Ascending aorta (tissue), 2 donors: ENCODE results near the gene TGM4. TPM values are rescaled to one million over a fixed set of nuclear protein-coding genes. Genes with fewer than 3 reads are reported as not detected.

Source experiments
- DNase-seq, 2 donors: peaks; one replicate each; pipeline ENCODE4 v3.0.0-alpha.2; 2019; ENCODE audit warnings: low spot score in 2 of 2
- H3K27ac ChIP-seq, 2 donors: fragments of 200-600 bp; sonication (generic); one replicate each; pipeline ENCODE4 v1.5.1; 2016 to 2017; ENCODE audit warnings: mild to moderate bottlenecking in 1 of 2
- H3K27me3 ChIP-seq: fragments of 200-600 bp; sonication (generic); one replicate; pipeline ENCODE4 v1.5.1; 2017
- H3K36me3 ChIP-seq, 2 donors: fragments of 200-600 bp; sonication (generic); one replicate each; pipeline ENCODE4 v1.5.1; 2016
- H3K4me1 ChIP-seq, 2 donors: fragments of 200-600 bp; sonication (generic); one replicate each; pipeline ENCODE4 v1.5.1; 2016 to 2017; ENCODE audit warnings: mild to moderate bottlenecking in 1 of 2
- H3K4me3 ChIP-seq, 2 donors: fragments of 200-600 bp; sonication (generic); one replicate each; pipeline ENCODE4 v1.5.1; 2016 to 2017; ENCODE audit warnings: mild to moderate bottlenecking in 1 of 2
- H3K9me3 ChIP-seq, 2 donors: fragments of 200-600 bp; sonication (generic); one replicate each; pipeline ENCODE4 v1.5.1; 2016
- intact Hi-C: fragments of 100-400 bp; cut with DNase I; formaldehyde crosslinking; loops from one replicate; pipeline ENCODE4 v1.15.1; 2023
- total RNA-seq: library from RNA; depleted of rRNA; stranded (reverse); fragments of >200 nt; gene quantifications from one replicate; pipeline ENCODE4 v1.1.0, GENCODE V29; 2016
- TF ChIP-seq, protein P1 (sequence below), 3 experiments: fragments of 200-600 bp in 2 of 3; fragments of 450-650 bp in 1 of 3; sonication (generic) in 2 of 3; IDR thresholded peaks; one replicate each; pipeline ENCODE4 v1.5.1; 2016 to 2019; ENCODE audit warnings: antibody characterized with exemption in 3 of 3, mild to moderate bottlenecking in 1 of 3, moderate library complexity in 1 of 3

TGM4 gene
- total RNA-seq, 1 donor from 2014 or later: not detected

DNA sequence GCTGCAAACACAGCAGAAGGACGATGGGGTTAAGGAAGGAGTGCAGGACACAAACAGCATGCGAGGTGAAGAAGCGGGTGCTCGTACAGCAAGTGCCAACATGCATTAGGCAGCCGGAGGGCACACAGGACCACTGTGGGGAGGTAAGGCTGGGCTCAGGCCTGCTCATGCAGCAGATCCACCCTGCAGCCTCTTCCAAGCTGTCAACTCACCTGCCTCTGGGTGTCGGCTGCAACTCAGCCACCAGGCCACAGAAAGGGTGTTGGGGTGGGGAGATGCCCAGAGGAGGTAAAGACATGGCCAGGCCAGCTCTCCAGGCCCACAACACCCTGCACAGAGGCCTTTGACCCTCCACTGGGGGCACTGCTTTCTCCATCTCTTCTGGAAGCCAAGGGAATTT is 44.2 kb downstream of the TGM4 start:
- Histone ChIP-seq H3K4me3 (no peak overlapping the region), H3K27me3 (no peaks in the 10 kb centered on the region), H3K9me3 (no peaks in the 10 kb centered on the region), H3K27ac (no peak overlapping the region), H3K4me1 (no peaks in the 10 kb centered on the region), H3K36me3 (peaks cover 9 to 24% of the 10 kb centered on the region in 2 donors)
- TF ChIP-seq, protein P1, sequence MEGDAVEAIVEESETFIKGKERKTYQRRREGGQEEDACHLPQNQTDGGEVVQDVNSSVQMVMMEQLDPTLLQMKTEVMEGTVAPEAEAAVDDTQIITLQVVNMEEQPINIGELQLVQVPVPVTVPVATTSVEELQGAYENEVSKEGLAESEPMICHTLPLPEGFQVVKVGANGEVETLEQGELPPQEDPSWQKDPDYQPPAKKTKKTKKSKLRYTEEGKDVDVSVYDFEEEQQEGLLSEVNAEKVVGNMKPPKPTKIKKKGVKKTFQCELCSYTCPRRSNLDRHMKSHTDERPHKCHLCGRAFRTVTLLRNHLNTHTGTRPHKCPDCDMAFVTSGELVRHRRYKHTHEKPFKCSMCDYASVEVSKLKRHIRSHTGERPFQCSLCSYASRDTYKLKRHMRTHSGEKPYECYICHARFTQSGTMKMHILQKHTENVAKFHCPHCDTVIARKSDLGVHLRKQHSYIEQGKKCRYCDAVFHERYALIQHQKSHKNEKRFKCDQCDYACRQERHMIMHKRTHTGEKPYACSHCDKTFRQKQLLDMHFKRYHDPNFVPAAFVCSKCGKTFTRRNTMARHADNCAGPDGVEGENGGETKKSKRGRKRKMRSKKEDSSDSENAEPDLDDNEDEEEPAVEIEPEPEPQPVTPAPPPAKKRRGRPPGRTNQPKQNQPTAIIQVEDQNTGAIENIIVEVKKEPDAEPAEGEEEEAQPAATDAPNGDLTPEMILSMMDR (IDR thresholded peaks at IDR 0.05): no peak
- intact Hi-C loops: no loop called here
- no peak for DNase-seq

DNA sequence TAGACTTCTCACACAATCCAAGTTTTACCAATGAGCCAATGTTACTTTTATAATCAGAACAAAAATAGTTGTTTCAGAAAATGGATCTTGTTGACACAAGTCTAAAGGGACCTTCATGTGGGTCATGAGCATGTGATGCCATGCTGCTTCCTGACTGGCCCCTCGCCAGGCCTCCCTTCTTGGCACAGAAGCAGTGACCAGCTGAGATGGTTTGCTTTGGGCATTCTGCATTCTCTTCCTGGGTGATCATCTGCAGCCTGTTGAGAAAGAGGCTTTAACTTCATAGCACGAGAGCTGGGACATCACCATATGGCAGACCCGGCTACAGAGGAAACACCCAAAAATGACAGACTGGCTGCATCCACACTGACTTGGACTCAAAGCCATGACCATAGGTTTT is 45.7 kb downstream of the TGM4 start:
- H3K4me3 ChIP-seq: no peak overlapping the region
- TF ChIP-seq, protein P1 (IDR thresholded peaks at IDR 0.05): no peak
- peaks cover 9 to 24% of the 10 kb centered on the region in 2 donors for H3K36me3 ChIP-seq
- intact Hi-C loops: no loop called here
- H3K9me3 ChIP-seq: no peaks in the 10 kb centered on the region
- H3K27me3 ChIP-seq: no peaks in the 10 kb centered on the region
- H3K4me1 ChIP-seq: no peaks in the 10 kb centered on the region
- no peak for DNase-seq
- H3K27ac ChIP-seq: no peak overlapping the region

DNA sequence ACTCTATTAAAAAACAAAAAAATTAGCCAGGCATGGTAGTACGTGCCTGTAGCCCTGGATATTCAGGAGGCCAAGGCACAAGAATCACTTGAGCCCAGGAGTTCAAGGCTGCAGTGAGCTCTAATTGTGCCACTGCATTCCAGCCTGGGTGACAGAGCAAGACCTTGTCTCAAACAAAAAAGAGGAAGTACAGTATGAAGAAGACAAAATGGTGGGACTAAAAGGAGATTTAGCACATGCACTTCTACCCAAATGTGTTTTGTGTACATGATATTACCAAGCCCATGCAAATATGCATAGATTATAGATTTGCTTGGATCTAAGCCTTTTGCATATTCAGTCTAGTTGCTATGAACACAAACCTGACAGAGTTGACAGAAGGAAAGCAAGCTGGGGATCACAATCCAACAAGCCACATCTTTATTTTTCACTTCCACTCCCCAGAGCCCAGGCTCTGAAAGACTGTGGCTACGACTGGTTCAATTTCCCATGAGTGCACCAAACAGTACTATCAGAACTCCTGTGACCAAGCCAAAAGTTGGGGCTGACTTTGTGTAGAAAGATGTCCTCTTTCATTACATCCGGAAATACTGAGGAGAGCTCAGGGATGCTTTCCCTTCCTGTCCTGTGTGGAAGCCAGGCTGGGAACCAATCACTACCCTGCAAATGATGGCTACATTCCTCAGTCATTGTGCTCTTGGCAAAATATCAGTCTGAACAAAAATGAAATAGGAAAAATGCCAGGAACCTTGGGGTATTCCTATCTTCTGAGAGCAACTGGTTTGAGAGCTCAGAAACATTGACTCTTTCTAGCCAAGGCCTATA is 49.4 kb downstream of the TGM4 start:
- Histone ChIP-seq H3K27me3 (no peaks in the 10 kb centered on the region), H3K9me3 (no peaks in the 10 kb centered on the region), H3K36me3 (peaks cover 13 to 44% of the 10 kb centered on the region in 2 donors), H3K4me3 (no peak overlapping the region), H3K27ac (no peak overlapping the region), H3K4me1 (no peaks in the 10 kb centered on the region)
- intact Hi-C loops: no loop called here
- DNase-seq: no peak
- TF ChIP-seq, protein P1 (IDR thresholded peaks at IDR 0.05): no peak

DNA sequence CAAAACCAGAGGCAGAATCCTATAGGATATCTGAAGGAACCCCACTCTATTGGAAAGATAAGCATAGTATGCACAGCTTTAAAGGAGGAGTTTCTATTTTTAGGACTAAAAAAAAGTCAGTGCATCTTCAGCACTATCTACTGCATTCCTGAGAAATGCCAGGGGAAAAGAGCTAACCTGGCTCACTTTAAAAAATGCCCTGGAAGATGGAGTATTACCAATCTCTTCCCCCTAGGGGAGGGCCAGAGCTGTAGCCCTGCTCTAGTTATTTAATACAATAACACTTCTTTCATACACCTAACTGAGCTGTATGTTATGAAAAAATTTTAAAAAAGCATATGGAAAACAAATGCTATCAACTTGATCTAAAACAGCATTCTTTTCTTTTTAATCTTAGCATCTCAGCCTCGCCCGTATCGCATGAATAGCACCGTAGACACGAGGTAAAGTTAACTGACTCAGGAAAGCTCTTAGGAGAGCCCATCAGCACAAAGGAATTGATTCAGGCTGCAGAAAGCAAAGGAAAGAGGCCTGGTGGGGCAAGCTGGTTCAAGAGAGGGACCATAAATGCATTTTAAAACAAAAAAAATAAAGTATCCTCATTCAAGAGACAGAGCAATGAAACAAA is 50.2 kb downstream of the TGM4 start:
- no peak for DNase-seq
- TF ChIP-seq, protein P1 (IDR thresholded peaks at IDR 0.05): no peak
- Histone ChIP-seq H3K4me3 (no peak overlapping the region), H3K27ac (no peak overlapping the region), H3K27me3 (no peaks in the 10 kb centered on the region), H3K4me1 (no peaks in the 10 kb centered on the region), H3K36me3 (peaks cover 16 to 51% of the 10 kb centered on the region in 2 donors), H3K9me3 (no peaks in the 10 kb centered on the region)
- intact Hi-C loops: no loop called here

DNA sequence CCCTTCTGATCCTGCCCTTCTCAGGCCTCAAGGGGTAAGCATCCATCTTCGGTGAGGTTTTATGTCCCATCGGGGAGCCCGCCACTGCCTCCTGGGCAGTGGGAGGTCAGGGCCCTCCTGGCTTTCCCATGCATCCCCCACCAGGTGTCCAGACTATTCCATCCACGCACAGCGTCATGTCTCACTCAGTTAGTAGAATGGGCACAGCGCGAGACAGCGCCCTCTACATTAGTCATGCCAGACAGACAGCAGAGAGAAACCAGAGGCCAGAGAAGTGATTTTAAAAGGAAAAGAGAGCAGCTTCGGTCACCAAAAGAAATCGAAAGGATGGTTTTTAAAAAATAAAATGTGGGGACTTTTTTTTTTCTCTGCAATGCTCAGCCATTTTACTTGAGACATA is 51.8 kb downstream of the TGM4 start:
- no peak overlapping the region for H3K27ac ChIP-seq
- H3K27me3 ChIP-seq: no peaks in the 10 kb centered on the region
- H3K9me3 ChIP-seq: no peaks in the 10 kb centered on the region
- no peak for DNase-seq
- TF ChIP-seq, protein P1 (IDR thresholded peaks at IDR 0.05): no peak
- no peak overlapping the region for H3K4me3 ChIP-seq
- H3K4me1 ChIP-seq: no peaks in the 10 kb centered on the region
- intact Hi-C loops: no loop called here
- peaks cover 18 to 63% of the 10 kb centered on the region in 2 donors for H3K36me3 ChIP-seq
